HG03432 (cell line): ENCODE data around the gene SBK3.
"Not testable (repeated sequence)": the region's sequence is repeated elsewhere in the genome, so short reads cannot be mapped to it uniquely, and the experiment has no call there.

ENCODE experiments used
- ATAC-seq: cut with Tn5 transposase; IDR thresholded peaks from one replicate; pipeline ENCODE4 v1.9.1; 2021; ENCODE audit warnings: mild to moderate bottlenecking, moderate library complexity; ENCODE audit not compliant: unreplicated experiment

The SBK3 gene, protein sequence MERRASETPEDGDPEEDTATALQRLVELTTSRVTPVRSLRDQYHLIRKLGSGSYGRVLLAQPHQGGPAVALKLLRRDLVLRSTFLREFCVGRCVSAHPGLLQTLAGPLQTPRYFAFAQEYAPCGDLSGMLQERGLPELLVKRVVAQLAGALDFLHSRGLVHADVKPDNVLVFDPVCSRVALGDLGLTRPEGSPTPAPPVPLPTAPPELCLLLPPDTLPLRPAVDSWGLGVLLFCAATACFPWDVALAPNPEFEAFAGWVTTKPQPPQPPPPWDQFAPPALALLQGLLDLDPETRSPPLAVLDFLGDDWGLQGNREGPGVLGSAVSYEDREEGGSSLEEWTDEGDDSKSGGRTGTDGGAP

DNA sequence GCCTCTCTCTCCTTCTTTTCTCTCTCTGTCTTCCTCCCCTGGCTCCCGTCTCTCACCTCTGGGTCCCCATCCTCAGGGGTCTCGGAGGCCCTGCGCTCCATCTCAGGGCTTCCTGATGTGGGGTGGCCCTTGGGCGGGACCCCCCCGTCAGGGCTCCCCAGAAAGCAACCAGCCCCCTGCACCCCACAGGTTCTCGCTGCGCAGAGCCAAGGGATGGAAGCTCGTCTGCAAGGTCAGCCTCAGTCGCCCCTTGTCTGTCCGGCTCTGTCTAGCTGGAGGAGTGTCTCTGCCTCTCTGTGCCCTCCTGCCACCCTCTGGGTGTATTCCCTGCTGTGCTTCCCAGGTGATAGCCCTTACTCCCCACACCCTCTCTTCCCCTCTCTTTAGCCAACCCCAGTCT is at the start of gene SBK3:
Gene SBK3 (minus strand): TSS at position 101 of the 400 bp plus-strand sequence. CDS start 0 bp downstream, at position 101.
- ATAC-seq: no peak

DNA sequence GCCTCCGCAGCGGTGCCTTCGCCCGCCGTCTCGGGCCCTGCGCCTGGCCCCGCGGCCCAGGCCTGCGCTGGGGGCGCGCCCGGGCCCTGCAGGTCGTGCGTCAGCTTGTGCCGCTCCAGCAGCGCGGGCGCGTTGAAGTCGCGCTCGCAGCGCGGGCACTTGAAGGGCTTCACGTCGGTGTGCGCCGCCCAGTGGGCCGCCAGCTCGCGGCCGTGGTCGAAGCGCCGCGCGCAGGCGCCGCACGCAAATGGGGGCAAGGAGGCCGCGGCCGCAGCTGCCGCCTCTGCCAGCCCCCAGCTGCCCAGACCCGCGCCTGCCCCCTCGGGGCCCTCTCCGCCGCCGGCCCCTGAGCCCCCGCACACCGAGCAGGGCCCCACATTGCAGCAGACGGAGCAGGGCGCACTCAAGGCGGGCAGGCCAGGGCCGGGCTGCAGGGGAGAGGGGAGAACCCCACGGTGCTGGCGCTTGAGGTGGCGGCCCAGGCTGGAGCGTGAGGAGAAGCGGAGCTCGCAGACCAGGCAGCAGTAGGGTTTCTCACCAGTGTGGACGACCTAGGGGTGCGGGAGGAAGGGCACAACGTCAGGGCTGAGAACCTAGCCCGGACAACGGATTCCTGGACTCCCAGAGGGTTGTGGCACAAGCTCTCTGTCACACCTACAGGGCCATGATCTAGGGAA is 47.9 kb upstream of the SBK3 start:
- ATAC-seq: no peak

DNA sequence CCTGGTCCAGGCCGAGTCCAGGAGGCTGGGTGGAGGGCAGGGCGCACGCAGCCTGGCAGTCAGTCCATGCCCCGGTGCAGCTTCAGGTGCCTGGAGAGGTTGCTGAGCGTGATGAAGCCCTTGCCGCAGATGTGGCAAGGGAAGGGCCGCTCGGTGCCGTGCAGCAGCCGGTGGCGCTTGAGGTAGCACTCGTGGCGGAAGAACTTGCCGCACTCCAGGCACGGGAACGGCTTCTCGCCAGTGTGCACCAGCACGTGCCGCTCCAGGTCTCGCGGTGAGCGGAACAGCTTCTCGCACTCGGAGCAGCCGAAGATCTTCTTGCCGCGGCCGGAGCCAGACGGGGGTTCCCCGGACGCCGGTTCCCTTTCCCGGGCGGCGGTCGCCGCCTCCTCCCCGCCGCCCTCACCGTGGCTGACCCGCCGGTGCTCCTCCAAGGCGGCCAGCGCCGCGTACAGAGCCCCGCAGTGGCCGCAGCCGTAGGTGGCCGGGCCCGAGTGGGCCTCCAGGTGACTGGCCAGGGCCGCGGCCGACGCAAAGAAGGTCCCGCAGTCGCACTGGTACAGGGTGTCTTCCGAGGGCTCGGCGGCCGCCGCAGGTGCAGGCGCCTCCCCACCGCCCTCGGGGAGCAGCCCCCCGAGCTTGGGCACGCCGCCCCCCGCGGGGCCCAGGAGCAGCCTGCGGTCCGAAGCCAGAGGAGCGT is 47.2 kb upstream of the SBK3 start:
- no peak for ATAC-seq

DNA sequence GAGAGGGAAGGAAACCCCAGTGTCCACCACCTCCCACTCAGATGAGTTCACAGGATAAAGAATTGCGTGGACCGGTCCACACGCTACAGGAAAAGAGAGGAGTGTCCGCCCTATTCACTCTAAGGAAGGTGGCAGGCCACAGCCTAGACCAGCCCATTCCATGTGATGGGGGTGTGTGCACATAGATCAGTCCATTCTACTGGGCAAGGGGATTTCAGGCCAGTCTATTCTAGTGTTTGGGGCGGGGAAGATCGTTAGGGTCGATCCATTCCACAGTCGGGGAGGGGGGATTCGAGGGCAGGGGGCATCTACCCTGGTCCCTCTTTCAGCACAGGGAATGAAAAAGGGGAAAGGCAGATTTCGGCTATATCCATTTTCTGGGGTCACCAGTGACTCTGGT is 46.2 kb upstream of the SBK3 start:
- ATAC-seq: no peak

DNA sequence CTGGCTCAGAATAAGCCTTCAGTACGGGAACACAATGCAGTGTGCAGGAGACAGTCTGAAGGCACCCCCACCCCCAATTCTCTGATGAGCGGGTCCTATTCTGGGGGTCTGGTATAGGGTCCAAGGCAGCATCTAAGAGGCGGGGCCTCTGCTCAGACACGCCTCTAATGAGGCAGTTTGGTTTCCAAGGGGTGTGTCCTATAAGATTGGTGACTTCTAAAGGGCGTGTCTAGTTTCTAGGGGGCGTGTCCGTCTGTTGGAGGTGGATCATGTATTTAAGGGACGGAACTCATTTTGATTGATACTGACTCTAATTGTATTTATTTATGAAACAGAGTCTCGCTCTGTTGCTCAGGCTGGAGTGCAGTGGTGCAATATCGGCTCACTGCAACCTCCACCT is 45.3 kb upstream of the SBK3 start:
- ATAC-seq: no peak

DNA sequence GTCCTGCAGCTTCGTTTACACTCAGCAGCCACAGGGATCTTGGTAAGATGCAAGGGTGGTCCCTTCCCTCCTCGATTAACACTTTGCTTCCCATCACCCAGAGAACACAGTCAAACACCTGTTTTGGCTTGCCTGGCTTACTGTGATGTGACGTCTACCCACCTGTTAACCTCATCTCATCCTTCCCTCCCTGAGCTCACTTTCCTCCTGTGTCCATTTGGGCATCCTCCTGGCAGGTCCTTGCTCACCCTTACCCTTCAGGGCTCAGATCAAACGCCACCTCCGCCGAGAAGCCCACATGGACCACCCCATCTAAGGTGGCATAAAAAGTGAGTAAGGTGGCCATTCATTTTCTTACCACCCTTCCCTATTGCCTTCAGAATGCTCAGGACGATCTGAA is 44.8 kb upstream of the SBK3 start:
- ATAC-seq: no peak

DNA sequence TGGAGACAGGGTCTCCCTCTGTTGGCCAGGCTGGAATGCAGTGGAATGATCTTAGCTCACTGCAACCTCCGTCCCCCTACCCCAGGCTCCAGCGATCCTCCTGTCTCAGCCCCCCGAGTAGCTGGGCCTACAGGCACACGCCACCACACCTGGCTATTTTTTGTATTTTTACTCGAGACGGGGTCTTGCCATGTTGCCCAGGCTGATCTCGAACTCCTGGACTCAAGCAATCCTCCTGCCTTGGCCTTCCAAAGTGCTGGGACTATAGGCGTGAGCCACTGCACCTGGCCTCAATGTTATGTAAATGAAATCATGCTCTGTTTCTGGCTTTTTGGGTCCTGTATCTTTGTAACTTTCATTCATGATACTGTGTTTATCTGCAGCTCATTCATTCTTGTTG is 43.4 kb upstream of the SBK3 start:
- no peak for ATAC-seq

DNA sequence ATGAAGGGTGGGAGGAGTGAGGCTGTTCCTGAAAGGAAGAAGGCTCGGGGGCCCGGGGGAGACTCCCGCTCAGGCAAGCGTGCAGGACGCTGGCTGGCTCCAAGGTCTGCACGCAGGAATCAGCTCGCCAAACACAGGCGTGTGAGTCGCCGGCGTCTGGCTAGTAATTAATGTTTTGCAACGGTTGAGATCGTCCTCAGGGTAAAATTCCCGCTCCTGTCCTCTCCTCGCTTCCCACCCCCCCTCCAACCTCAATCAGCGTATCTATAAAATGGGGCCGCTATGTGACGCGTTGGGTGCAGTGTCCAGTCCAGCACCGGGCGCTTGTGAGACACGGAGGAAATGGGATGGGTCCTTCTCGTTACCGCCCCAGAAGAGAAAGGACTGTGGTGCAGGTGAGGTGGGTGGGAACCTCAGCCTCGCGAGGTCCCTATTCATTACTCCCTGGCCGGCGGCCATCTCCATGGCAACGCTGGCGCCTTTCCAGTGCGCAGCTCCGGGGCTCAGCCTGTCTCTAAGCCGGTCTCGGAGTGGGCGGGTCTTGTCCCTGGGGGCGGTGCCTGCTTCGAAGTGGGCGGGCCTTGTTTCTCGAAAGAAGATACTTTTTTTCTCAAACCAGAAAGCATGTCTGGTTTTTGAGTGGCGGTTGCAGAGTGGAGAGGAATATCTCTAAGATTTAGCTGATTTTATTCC is 41.8 kb upstream of the SBK3 start:
- ATAC-seq: peak; percentile 78

DNA sequence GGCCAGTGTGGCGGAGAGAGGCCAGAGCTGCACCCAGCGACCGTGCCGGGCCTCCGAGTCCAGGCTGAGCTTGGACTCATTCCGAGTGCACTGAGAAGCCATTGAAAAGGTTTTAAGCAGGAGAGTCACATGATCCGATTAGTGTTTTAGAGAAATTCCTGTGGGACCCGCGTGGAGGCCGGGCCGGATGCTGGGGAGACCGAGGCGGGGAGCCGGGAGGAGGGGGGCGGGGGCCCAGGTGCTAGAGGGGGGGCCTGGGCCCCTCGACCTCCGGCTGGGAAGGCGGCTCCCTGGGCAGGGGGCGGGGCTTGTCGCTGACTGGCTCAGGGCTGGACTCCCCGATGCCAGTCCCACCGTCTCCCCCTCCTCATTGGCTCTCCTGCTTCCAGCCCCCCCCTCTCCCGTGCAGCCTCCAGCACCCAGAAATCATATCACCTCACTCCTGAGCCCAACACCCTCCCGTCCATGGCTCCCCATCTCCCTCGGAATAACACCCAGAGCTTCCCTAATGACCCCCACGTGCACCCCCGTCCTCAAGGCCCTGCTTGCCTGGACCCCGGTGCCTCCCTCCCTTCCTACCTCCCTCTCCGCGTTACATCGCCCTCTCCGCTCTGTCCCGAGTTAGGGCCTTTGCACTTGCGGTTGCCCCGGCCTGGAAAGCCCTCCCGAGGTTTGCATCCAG is 40.5 kb upstream of the SBK3 start:
- no peak for ATAC-seq

DNA sequence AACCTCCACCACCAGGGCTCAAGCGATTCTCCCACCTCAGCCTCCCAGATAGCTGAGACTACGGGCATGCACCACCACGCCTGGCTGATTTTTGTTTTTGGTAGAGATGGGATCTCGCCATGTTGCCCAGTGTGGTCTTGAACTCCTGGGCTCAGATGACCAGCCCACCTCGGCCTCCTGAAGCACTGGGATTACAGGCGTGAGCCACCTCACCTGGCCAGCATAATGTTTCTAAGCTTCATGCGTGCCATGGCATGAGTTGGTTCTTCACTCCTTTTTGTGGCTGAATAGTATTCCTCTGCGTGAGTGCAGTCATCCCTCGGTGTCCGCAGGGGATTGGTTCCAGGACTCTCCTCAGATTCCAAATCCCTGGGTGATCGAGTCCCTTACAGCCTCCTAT is 39.5 kb upstream of the SBK3 start:
- no peak for ATAC-seq

DNA sequence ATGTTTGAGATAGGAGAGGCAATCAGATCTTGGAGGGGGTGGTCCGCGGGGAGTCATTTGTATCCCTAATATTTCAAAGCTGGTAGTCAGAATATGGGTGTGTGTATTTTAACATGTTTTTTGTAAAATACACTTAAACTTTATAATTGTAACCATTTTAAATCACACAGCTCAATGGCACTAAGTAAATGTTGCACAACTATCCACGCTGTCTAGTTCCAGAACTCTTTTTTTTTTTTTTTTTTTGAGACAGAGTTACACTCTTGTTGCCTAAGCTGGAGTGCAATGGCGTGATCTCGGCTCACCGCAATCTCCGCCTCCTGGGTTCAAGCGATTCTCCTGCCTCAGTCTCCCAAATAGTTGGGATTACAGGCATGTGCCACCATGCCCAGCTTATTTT is 38.6 kb upstream of the SBK3 start:
- ATAC-seq: not testable (repeated sequence)

DNA sequence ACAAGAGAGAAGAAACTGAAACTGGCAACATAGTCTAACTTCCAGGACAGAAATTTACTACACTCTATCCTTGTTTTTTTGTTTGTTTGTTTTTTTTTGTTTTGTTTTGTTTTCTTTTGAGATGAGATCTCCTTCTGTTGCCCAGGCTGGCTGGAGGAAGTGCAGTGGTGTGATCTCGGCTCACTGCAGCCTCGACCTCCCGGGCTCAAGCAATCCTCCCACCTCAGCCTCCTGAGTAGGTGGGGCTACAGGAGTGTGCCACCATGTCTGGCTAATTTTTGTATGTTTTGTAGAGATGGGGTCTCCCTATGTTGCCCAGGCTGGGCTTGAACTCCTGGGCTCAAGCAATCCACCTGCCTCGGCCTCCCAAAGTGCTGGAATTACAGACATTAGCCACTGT is 36.9 kb upstream of the SBK3 start:
- ATAC-seq: not testable (repeated sequence)

DNA sequence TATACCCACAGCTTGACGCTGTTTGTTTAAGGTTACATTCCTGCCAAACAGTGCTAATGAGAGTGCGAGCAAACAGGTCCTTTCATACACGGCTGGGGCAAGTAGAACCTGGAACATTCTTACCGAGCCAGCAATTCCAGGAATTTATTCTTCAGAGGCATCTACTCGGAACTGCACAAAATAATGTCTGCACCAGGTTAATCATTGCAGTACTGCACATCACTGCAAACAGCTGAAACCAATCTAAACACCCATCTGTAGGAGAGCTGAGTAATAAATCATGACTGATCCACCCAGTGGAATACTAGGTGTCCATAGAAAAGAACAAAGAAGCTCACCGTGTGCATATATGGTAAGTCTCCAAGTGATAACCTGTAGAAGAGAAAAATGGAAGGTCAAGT is 36.5 kb upstream of the SBK3 start:
- ATAC-seq: no peak

DNA sequence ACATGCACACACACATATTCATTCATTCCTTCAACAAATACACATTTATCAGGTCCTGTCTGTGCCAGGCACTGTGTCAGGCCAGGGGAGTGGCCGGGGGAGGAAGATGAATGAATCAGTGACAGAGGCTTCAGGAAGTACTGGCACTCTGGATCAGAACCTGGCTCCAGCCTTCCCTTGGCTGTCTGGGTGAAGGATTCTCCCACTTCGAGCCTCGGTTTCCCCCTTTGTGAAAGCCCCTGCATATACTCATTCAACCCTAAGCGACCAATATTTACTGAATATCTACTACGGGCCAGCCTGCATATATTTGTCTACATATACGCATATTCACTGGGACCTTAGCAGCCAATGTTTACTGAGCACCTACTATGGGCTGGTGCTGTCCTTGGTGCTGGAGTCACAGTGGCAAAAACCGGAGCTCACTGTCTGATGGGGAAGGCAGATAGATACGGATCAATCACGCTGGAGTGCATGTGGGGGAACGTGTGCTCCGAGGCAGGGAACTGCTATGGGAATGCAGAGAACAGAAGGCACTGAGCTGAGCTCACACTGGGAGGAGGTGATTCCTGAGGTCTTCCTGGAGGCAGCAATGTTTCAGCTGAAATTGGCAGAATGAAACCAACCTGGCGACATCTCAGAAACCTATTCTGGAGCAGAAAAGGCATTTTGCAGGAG is 35.9 kb upstream of the SBK3 start:
- ATAC-seq: no peak

DNA sequence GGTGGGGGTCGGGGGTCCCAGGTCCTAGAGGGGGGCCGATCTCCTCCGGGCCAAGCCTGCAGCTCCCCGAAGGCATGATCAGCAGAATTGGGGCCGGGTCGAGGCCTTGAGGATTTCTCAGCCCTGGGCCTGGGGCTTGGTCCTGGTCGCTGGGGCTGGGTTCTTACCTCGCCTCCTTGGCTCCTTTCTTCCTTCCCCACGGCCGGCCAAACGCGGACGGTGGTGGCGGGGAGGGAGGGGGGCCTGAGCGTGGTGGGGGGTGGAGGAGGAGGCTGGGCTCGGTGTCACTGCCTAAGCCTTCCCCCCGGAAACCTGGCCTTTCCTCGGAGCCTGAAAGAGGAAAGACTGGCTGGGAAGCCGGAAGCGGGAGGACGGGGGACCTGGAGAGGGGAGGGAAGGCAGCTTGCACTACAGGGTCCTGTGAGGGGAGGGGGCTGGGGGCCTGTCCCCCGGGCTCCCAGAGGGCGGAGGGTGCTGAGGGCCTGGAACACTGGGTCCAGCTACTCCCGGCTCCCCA is 35.3 kb upstream of the SBK3 start, which contains the start of gene ZNF579:
Gene ZNF579 (minus strand): TSS at position 221 of the 517 bp plus-strand sequence. CDS start 1,209 bp downstream, outside the sequence.
- ATAC-seq: no peak

DNA sequence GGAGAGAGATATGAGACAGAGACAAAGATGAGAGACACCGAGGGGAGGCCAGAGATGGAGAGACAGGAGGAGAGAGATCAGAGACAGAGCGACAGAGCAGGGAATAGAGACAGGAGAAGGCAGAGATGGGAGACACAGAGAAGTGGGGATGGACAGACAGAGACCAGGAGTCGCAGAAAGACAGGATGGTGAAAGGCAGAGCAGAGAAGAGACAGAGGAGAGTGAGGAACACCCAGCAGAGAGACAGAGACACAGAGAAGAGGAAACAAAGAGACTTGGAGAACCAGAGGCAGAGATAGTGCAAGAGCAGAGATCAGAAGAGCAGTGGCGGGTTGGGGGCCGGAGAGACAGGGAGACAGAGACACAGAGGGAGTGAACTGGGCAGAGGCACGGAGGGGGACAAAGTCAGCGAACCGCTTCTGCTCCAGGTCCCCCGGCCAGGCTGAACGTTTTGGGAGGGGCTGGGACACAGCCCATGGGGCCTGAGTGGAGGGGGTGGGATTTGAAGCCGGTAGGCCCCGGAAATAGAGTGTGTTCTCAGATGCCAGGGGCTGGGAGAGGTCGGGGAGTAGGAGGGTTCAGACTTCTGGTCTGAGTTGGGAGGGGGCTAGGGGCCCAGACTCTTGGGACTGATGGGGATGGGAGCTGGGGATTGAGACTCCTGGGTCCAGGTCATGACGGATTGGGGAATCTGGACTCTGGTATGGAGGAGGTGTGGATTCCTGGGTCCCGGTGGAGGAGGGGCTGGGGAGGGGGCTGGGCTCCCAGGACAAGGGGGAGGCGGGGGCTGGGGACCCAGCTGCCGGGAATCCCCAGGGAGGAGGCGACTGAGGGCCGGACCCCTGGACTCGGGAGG is 34.7 kb upstream of the SBK3 start:
- ATAC-seq: no peak

DNA sequence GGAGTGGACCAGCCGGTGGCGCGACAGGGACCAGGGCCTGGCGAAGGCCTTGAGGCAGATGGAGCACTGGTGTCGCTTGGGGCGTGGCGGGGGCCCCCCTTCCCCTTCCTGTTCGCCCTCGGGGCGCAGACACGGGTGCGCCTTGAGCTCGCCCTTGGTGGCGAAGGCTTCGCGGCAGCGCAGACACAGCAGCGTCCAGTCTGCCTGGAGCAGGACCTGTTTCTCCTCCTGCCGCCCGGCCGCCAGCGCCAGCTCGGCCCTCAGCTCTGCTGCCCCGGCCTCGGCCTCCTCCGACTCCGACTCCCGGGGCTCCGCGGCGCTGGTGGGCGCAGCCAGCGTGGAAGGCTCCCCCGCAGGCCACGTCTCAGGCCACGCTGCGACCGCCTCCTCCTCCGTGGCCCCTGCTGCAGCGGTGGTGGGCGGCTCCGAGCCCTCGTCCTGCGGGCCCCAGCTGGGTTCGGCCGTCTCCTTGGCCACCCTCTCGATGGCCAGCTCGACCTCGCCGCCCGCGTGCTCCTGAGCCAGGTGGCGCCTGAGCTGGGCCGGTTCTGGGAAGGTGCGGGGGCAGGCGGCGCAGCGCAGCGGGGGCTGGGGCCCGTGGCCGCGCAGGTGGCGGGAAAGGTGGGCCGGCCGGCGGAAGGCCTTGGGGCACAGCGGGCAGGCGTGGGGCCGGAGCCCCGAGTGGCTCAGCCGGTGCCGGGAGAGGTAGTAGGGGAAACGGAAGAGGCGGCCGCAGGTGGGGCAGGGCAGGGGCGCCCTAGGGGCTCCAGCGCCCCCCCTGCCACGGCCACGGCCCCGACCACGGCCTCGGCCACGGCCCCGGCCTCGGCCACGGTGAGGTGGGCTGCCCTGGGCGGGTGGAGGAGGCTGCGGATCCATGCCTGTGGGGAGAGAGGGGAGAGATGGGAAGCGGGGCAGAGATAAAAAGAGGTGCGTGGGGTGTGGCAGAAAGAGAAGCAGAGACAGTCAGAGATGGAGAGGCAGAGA is 33.7 kb upstream of the SBK3 start:
- no peak for ATAC-seq
